Measurements from ENCODE around the gene STAMBP. TPM values are rescaled to one million over a fixed set of nuclear protein-coding genes. Genes with fewer than 3 reads are reported as not detected.

The STAMBP gene
- total and polyA plus RNA-seq, 2 of the 4 experiments (the other 2 are of a cell fraction) = 29.7 to 38.7 TPM

GRCh38 chr2:73901143-73901542 lies 72.4 kb downstream of the STAMBP start:
- no peak overlapping the region for H3K9ac ChIP-seq (ENCODE audit: low read depth, low read length)
- H2BK5ac ChIP-seq (ENCODE audit: low read depth, low read length, poor library complexity, severe bottlenecking) = no peak overlapping the region
- in situ Hi-C loops (cut with MboI; ENCODE audit: low sequenced_read_pairs) (no loop called here), dilution Hi-C loops (cut with HindIII; ENCODE audit: low sequenced_read_pairs, unreplicated experiment) (no loop called here), intact Hi-C loops (cut with micrococcal nuclease) (no loop called here)
- no TSS peak for BruUV-seq (replicated peaks)
- ChIA-PET POLR2A (ENCODE audit: unreplicated experiment) (no interaction called here), CTCF (no interaction called here)
- H2BK15ac ChIP-seq (ENCODE audit: low read depth, low read length) = no peak overlapping the region
- peaks cover 76% of the 10 kb centered on the region for H4K20me1 ChIP-seq (ENCODE audit: insufficient read depth, low read length)
- DNase-seq = no peak
- peaks cover 32% of the 10 kb centered on the region for H3K9me1 ChIP-seq (ENCODE audit: insufficient read depth, low read length)
- no peak overlapping the region for H4K8ac ChIP-seq (ENCODE audit: low read depth in 2 of 2, low read length in 2 of 2)
- no peak overlapping the region for H3K18ac ChIP-seq (ENCODE audit: low read depth, low read length)
- no peak overlapping the region for H3K14ac ChIP-seq (replicated peaks; ENCODE audit: low read depth, low read length)
- no peak overlapping the region for H3K4me3 ChIP-seq (ENCODE audit: insufficient read depth, low read depth, low read length)
- H2AK5ac ChIP-seq (ENCODE audit: low read depth, low read length) = no peak overlapping the region
- no peak overlapping the region for H3K23ac ChIP-seq (ENCODE audit: low read depth, low read length)
- no peak overlapping the region for H2BK120ac ChIP-seq (ENCODE audit: low read depth, low read length)
- no peaks in the 10 kb centered on the region for H3K27me3 ChIP-seq (ENCODE audit: control insufficient read depth, insufficient read depth, low read length)
- H2AFZ ChIP-seq (replicated peaks; ENCODE audit: low read length, poor library complexity) = no peak overlapping the region
- H4K91ac ChIP-seq (ENCODE audit: insufficient read depth, low read depth, low read length) = no peak overlapping the region
- H3K56ac ChIP-seq (ENCODE audit: extremely low read depth, insufficient read depth, low read length) = no peak overlapping the region
- no peak overlapping the region for H2BK20ac ChIP-seq (ENCODE audit: low read depth, low read length)
- no peak overlapping the region for H4K5ac ChIP-seq (ENCODE audit: low read depth, low read length)
- H3K9me3 ChIP-seq (ENCODE audit: control insufficient read depth, insufficient read depth, low read length) = no peaks in the 10 kb centered on the region
- WGBS, 2 experiments (ENCODE audit: extremely low coverage in 2 of 2, insufficient read length in 1 of 2) = 100% methylated on average over 2 of the region's 10 CpGs; no CpG with 5 or more reads in 1 of the 2 experiments
- H3K4me2 ChIP-seq (ENCODE audit: low read depth, low read length) = no peak overlapping the region
- no peak overlapping the region for H2AK9ac ChIP-seq (replicated peaks; ENCODE audit: low read depth, low read length, poor library complexity)
- H3K36me3 ChIP-seq (ENCODE audit: control insufficient read depth, insufficient read depth, low read length) = peaks cover 40% of the 10 kb centered on the region
- peaks cover 27 to 66% of the 10 kb centered on the region in 2 experiments for H3K79me1 ChIP-seq (ENCODE audit: low read depth in 1 of 2, low read length in 2 of 2)
- no peak for ATAC-seq (ENCODE audit: low read depth)
- H3K4ac ChIP-seq (ENCODE audit: low read depth, low read length) = no peak overlapping the region
- no peak overlapping the region for H3K27ac ChIP-seq (ENCODE audit: insufficient read depth, low read length)
- no peak for TF ChIP-seq MXI1 (IDR thresholded peaks at IDR 0.05; ENCODE audit: borderline replicate concordance, low read depth, low read length)
- no peak for TF ChIP-seq ELK1 (IDR thresholded peaks at IDR 0.05; ENCODE audit: borderline replicate concordance, low read depth, low read length)
- TF ChIP-seq CTCF (conservative IDR thresholded peaks at IDR 0.05; ENCODE audit: low read depth, low read length) = no peak
- no peak for TF ChIP-seq MAZ (IDR thresholded peaks at IDR 0.05; ENCODE audit: borderline replicate concordance, low read depth, low read length)
- TF ChIP-seq SMC3 (IDR thresholded peaks at IDR 0.05; ENCODE audit: low read depth, low read length) = no peak
- no peak for TF ChIP-seq NFE2L2 (IDR thresholded peaks at IDR 0.05; ENCODE audit: low read depth, low read length)
- TF ChIP-seq POLR2A (IDR thresholded peaks at IDR 0.05; ENCODE audit: low read depth, low read length) = no peak
- TF ChIP-seq BHLHE40 (IDR thresholded peaks at IDR 0.05; ENCODE audit: low read depth, low read length) = no peak
- TF ChIP-seq USF2 (IDR thresholded peaks at IDR 0.05; ENCODE audit: low read depth, low read length) = no peak
- TF ChIP-seq MAFK (IDR thresholded peaks at IDR 0.05; ENCODE audit: low read depth, low read length) = no peak
- H3K4me1 ChIP-seq (ENCODE audit: control insufficient read depth, insufficient read depth, low read length) = peaks cover 10% of the 10 kb centered on the region

Measured in IMR-90 (cell line).